Fibroblast of mammary gland (primary cell): Measurements from ENCODE around the gene KDM4D.
"Not testable (repeated sequence)": the region's sequence is repeated elsewhere in the genome, so short reads cannot be mapped to it uniquely, and the experiment has no call there.

ENCODE experiments used
- DNase-seq: peaks from one replicate; pipeline ENCODE4 v3.0.0-alpha.2; 2010; ENCODE audit warnings: low read depth
- H3K4me3 ChIP-seq: 2 replicates; pipeline ENCODE4 v1.5.1; 2011; ENCODE audit warnings: low read depth, mild to moderate bottlenecking, low read length, moderate library complexity; ENCODE audit not compliant: control insufficient read depth
- CTCF ChIP-seq: conservative IDR thresholded peaks from 2 replicates; pipeline ENCODE4 v1.5.1; 2011; ENCODE audit warnings: low read depth, low read length, inconsistent platforms; ENCODE audit not compliant: control insufficient read depth, insufficient read depth

The KDM4D gene

GRCh38 chr11:94998285-94998684, 24.8 kb downstream of the KDM4D start:
- no peak for TF ChIP-seq CTCF
- DNase-seq: no peak
- no peak overlapping the region for H3K4me3 ChIP-seq

- DNase-seq: no peak
- TF ChIP-seq CTCF: no peak
- no peak overlapping the region for H3K4me3 ChIP-seq
These were observed 30.2 kb downstream of the KDM4D start for GRCh38 chr11:95003716-95004115.

GRCh38 chr11:95005642-95006041, 32.1 kb downstream of the KDM4D start:
- DNase-seq: no peak
- H3K4me3 ChIP-seq: no peak overlapping the region
- no peak for TF ChIP-seq CTCF

GRCh38 chr11:95011376-95011775, 37.9 kb downstream of the KDM4D start:
- no peak overlapping the region for H3K4me3 ChIP-seq
- DNase-seq: no peak
- TF ChIP-seq CTCF: no peak

- no peak overlapping the region for H3K4me3 ChIP-seq
- TF ChIP-seq CTCF: no peak
These were observed 40.8 kb downstream of the KDM4D start for GRCh38 chr11:95014184-95014821.

GRCh38 chr11:95016139-95016538, 42.6 kb downstream of the KDM4D start:
- no peak for TF ChIP-seq CTCF

More at GRCh38 chr11:95014184-95014821, 40.8 kb downstream of the KDM4D start:
- no peak for DNase-seq

GRCh38 chr11:95021468-95021867, 48.0 kb downstream of the KDM4D start:
- DNase-seq, H3K4me3 ChIP-seq: not testable (repeated sequence)

More at GRCh38 chr11:95016139-95016538, 42.6 kb downstream of the KDM4D start:
- no peak overlapping the region for H3K4me3 ChIP-seq
- no peak for DNase-seq
